Measurements from ENCODE around the gene PPL.

Gene PPL

GRCh38 chr16:4894276-4895150 is 42.4 kb downstream of the PPL start:
- FAIRE-seq (no peak), DNase-seq (ENCODE audit: insufficient read length, low spot score) (no peak)
- TF ChIP-seq PAX5 (IDR thresholded peaks at IDR 0.05; ENCODE audit: insufficient read depth, low read length, severe bottlenecking): no peak
- TF ChIP-seq SPI1 (IDR thresholded peaks at IDR 0.05; ENCODE audit: low read depth, low read length): no peak
- TF ChIP-seq POLR2A (IDR thresholded peaks at IDR 0.05; ENCODE audit: low read depth, low read length): no peak
- TF ChIP-seq TAF1 (IDR thresholded peaks at IDR 0.05; ENCODE audit: low read depth, low read length): no peak
- no peak for TF ChIP-seq POLR2AphosphoS5 (IDR thresholded peaks at IDR 0.05; ENCODE audit: low read depth, low read length)
- TF ChIP-seq POU2F2 (IDR thresholded peaks at IDR 0.05; ENCODE audit: low read depth, low read length): no peak

GRCh38 chr16:4893103-4893862 is 43.7 kb downstream of the PPL start:
- FAIRE-seq: no peak

GRCh38 chr16:4892361-4893102 is 44.4 kb downstream of the PPL start:
- no peak for TF ChIP-seq SPI1 (IDR thresholded peaks at IDR 0.05; ENCODE audit: low read depth, low read length)
- no peak for TF ChIP-seq POU2F2 (IDR thresholded peaks at IDR 0.05; ENCODE audit: low read depth, low read length)
- no peak for TF ChIP-seq TAF1 (IDR thresholded peaks at IDR 0.05; ENCODE audit: low read depth, low read length)
- TF ChIP-seq POLR2AphosphoS5 (IDR thresholded peaks at IDR 0.05; ENCODE audit: low read depth, low read length): no peak
- no peak for TF ChIP-seq POLR2A (IDR thresholded peaks at IDR 0.05; ENCODE audit: low read depth, low read length)
- no peak for TF ChIP-seq PAX5 (IDR thresholded peaks at IDR 0.05; ENCODE audit: insufficient read depth, low read length, severe bottlenecking)
- DNase-seq (ENCODE audit: insufficient read length, low spot score): no peak
- no peak for FAIRE-seq

More at GRCh38 chr16:4893103-4893862, 43.7 kb downstream of the PPL start:
- DNase-seq (ENCODE audit: insufficient read length, low spot score): no peak
- TF ChIP-seq PAX5 (IDR thresholded peaks at IDR 0.05; ENCODE audit: insufficient read depth, low read length, severe bottlenecking): no peak
- TF ChIP-seq POLR2A (IDR thresholded peaks at IDR 0.05; ENCODE audit: low read depth, low read length): no peak
- TF ChIP-seq POU2F2 (IDR thresholded peaks at IDR 0.05; ENCODE audit: low read depth, low read length): no peak
- no peak for TF ChIP-seq TAF1 (IDR thresholded peaks at IDR 0.05; ENCODE audit: low read depth, low read length)
- no peak for TF ChIP-seq POLR2AphosphoS5 (IDR thresholded peaks at IDR 0.05; ENCODE audit: low read depth, low read length)
- no peak for TF ChIP-seq SPI1 (IDR thresholded peaks at IDR 0.05; ENCODE audit: low read depth, low read length)

- DNase-seq (ENCODE audit: insufficient read length, low spot score): no peak
- FAIRE-seq: no peak
- TF ChIP-seq POU2F2 (IDR thresholded peaks at IDR 0.05; ENCODE audit: low read depth, low read length): no peak
- no peak for TF ChIP-seq SPI1 (IDR thresholded peaks at IDR 0.05; ENCODE audit: low read depth, low read length)
- TF ChIP-seq TAF1 (IDR thresholded peaks at IDR 0.05; ENCODE audit: low read depth, low read length): no peak
- no peak for TF ChIP-seq POLR2AphosphoS5 (IDR thresholded peaks at IDR 0.05; ENCODE audit: low read depth, low read length)
- no peak for TF ChIP-seq POLR2A (IDR thresholded peaks at IDR 0.05; ENCODE audit: low read depth, low read length)
- no peak for TF ChIP-seq PAX5 (IDR thresholded peaks at IDR 0.05; ENCODE audit: insufficient read depth, low read length, severe bottlenecking)
Measured at GRCh38 chr16:4891886-4892216, 45.1 kb downstream of the PPL start.

GRCh38 chr16:4891097-4891885 is 45.7 kb downstream of the PPL start:
- FAIRE-seq: no peak
- DNase-seq (ENCODE audit: insufficient read length, low spot score): no peak
- no peak for TF ChIP-seq TAF1 (IDR thresholded peaks at IDR 0.05; ENCODE audit: low read depth, low read length)
- no peak for TF ChIP-seq SPI1 (IDR thresholded peaks at IDR 0.05; ENCODE audit: low read depth, low read length)
- TF ChIP-seq POU2F2 (IDR thresholded peaks at IDR 0.05; ENCODE audit: low read depth, low read length): no peak
- no peak for TF ChIP-seq PAX5 (IDR thresholded peaks at IDR 0.05; ENCODE audit: insufficient read depth, low read length, severe bottlenecking)
- no peak for TF ChIP-seq POLR2AphosphoS5 (IDR thresholded peaks at IDR 0.05; ENCODE audit: low read depth, low read length)
- TF ChIP-seq POLR2A (IDR thresholded peaks at IDR 0.05; ENCODE audit: low read depth, low read length): no peak

- no peak for TF ChIP-seq TAF1 (IDR thresholded peaks at IDR 0.05; ENCODE audit: low read depth, low read length)
- no peak for TF ChIP-seq POLR2AphosphoS5 (IDR thresholded peaks at IDR 0.05; ENCODE audit: low read depth, low read length)
- TF ChIP-seq SPI1 (IDR thresholded peaks at IDR 0.05; ENCODE audit: low read depth, low read length): no peak
- TF ChIP-seq PAX5 (IDR thresholded peaks at IDR 0.05; ENCODE audit: insufficient read depth, low read length, severe bottlenecking): no peak
- no peak for TF ChIP-seq POLR2A (IDR thresholded peaks at IDR 0.05; ENCODE audit: low read depth, low read length)
- no peak for TF ChIP-seq POU2F2 (IDR thresholded peaks at IDR 0.05; ENCODE audit: low read depth, low read length)
- no peak for FAIRE-seq
- no peak for DNase-seq (ENCODE audit: insufficient read length, low spot score)
Measured at GRCh38 chr16:4890686-4891085, 46.3 kb downstream of the PPL start.

GRCh38 chr16:4890026-4890425 is 46.9 kb downstream of the PPL start:
- TF ChIP-seq POLR2A (IDR thresholded peaks at IDR 0.05; ENCODE audit: low read depth, low read length): no peak
- no peak for TF ChIP-seq POLR2AphosphoS5 (IDR thresholded peaks at IDR 0.05; ENCODE audit: low read depth, low read length)
- no peak for TF ChIP-seq PAX5 (IDR thresholded peaks at IDR 0.05; ENCODE audit: insufficient read depth, low read length, severe bottlenecking)
- no peak for TF ChIP-seq POU2F2 (IDR thresholded peaks at IDR 0.05; ENCODE audit: low read depth, low read length)
- TF ChIP-seq TAF1 (IDR thresholded peaks at IDR 0.05; ENCODE audit: low read depth, low read length): no peak
- no peak for TF ChIP-seq SPI1 (IDR thresholded peaks at IDR 0.05; ENCODE audit: low read depth, low read length)
- DNase-seq (ENCODE audit: insufficient read length, low spot score) (no peak), FAIRE-seq (no peak)

- no peak for FAIRE-seq
- no peak for TF ChIP-seq POU2F2 (IDR thresholded peaks at IDR 0.05; ENCODE audit: low read depth, low read length)
- no peak for TF ChIP-seq TAF1 (IDR thresholded peaks at IDR 0.05; ENCODE audit: low read depth, low read length)
- TF ChIP-seq PAX5 (IDR thresholded peaks at IDR 0.05; ENCODE audit: insufficient read depth, low read length, severe bottlenecking): no peak
- no peak for TF ChIP-seq POLR2AphosphoS5 (IDR thresholded peaks at IDR 0.05; ENCODE audit: low read depth, low read length)
- no peak for TF ChIP-seq SPI1 (IDR thresholded peaks at IDR 0.05; ENCODE audit: low read depth, low read length)
- no peak for TF ChIP-seq POLR2A (IDR thresholded peaks at IDR 0.05; ENCODE audit: low read depth, low read length)
- DNase-seq (ENCODE audit: insufficient read length, low spot score): no peak
Measured at GRCh38 chr16:4888428-4889135, 48.4 kb downstream of the PPL start.

Measured in GM12891 (cell line).